SH-SY5Y (cell line): ENCODE results near the gene RUFY3.

ENCODE experiments used
- GATA2 ChIP-seq: IDR thresholded peaks from 2 replicates; pipeline ENCODE4 v1.6.1; 2011; ENCODE audit warnings: mild to moderate bottlenecking, low read depth, low read length
- GATA3 ChIP-seq: IDR thresholded peaks from 2 replicates; pipeline ENCODE4 v1.6.1; 2011; ENCODE audit warnings: low read depth, mild to moderate bottlenecking, low read length, moderate library complexity

DNA sequence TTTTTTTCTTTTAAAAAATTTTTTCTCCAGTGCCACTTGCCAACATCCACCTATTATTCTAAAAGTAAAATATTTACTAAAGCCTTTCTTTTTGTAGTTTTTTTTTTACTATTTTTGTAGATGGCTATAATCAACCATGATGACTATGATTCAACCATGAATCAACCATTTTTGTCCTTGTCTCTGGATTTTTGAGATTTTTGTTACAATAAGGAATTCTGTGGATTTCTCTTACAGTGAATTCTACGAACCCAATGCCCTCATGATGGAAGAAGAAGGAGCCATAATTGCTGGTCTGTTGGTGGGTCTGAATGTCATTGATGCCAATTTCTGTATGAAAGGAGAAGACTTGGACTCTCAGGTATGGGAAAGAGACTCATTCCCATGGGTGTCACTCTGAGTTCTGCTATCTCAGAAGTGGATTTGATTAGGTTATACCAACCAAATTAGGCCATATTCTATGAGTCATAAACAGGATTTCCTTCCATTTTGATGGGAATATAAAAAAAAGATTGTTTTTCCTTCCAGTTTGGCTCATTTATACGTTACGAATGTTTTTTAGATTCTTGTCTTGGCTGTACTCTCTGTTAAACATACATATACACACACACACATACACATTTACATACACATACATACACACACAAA, 46.7 kb downstream of the RUFY3 start:
- no peak for TF ChIP-seq GATA2
- TF ChIP-seq GATA3, result no peak
